Tibial nerve (tissue), 4 donors: ENCODE data around the gene SMIM31. TPM values are rescaled to one million over a fixed set of nuclear protein-coding genes. Genes with fewer than 3 reads are reported as not detected.

Experiments used
- DNase-seq, 2 donors: peaks; one replicate each; pipeline ENCODE4 v3.0.0-alpha.2; 2019; ENCODE audit warnings: low spot score in 2 of 2
- H3K27ac ChIP-seq, 4 donors: fragments of 200-600 bp; sonication (generic) in 3 of 4; one replicate each; pipeline ENCODE4 v1.5.1; 2017 to 2019; ENCODE audit warnings: mild to moderate bottlenecking in 1 of 4
- H3K27me3 ChIP-seq, 2 donors: fragments of 200-600 bp; sonication (generic) in 1 of 2; one replicate each; pipeline versions ENCODE4 v1.5.1 to v1.6.0; 2017 to 2019
- H3K36me3 ChIP-seq, 3 donors: fragments of 200-600 bp; sonication (generic); one replicate each; pipeline ENCODE4 v1.5.1; 2018 to 2019
- H3K4me1 ChIP-seq, 4 donors: fragments of 200-600 bp; sonication (generic) in 3 of 4; one replicate each; pipeline ENCODE4 v1.5.1; 2017 to 2019
- H3K4me3 ChIP-seq, 4 donors: fragments of 200-600 bp; sonication (generic) in 3 of 4; one replicate each; pipeline ENCODE4 v1.5.1; 2017 to 2019; ENCODE audit warnings: mild to moderate bottlenecking in 1 of 4, moderate library complexity in 1 of 4
- H3K9me3 ChIP-seq, 4 donors: fragments of 200-600 bp; sonication (generic) in 3 of 4; one replicate each; pipeline ENCODE4 v1.5.1; 2017 to 2019
- EP300 ChIP-seq, 2 donors: sonication (generic); formaldehyde crosslinking; IDR thresholded peaks; one replicate each; pipeline ENCODE4 v1.6.1; 2017; ENCODE audit warnings: antibody characterized with exemption in 2 of 2, mild to moderate bottlenecking in 1 of 2
- POLR2A ChIP-seq, 2 donors: fragments of 450-650 bp; IDR thresholded peaks; one replicate each; pipeline ENCODE4 v1.6.1; 2017; ENCODE audit warnings: antibody characterized with exemption in 2 of 2, mild to moderate bottlenecking in 2 of 2, moderate library complexity in 2 of 2
- WGBS, 2 donors: methylation state at CpG; one replicate each; pipeline ENCODE4 v1.1.5; 2018; 5-methylcytosine and 5-hydroxymethylcytosine counted together
- total RNA-seq, 4 donors: library from RNA; depleted of rRNA; stranded (reverse); fragments of >200 nt; gene quantifications; one replicate each; pipeline ENCODE4 v1.1.0, GENCODE V29; 2016
- TF ChIP-seq, protein P1 (sequence below), 5 experiments: fragments of 200-600 bp in 3 of 5; fragments of 450-650 bp in 2 of 5; sonication (generic) in 3 of 5; IDR thresholded peaks; one replicate each; pipeline ENCODE4 v1.5.1; 2016 to 2019; ENCODE audit warnings: antibody characterized with exemption in 5 of 5, mild to moderate bottlenecking in 3 of 5, moderate library complexity in 2 of 5

The SMIM31 gene
- total RNA-seq, 4 donors from 2014 or later, result not detected

DNA sequence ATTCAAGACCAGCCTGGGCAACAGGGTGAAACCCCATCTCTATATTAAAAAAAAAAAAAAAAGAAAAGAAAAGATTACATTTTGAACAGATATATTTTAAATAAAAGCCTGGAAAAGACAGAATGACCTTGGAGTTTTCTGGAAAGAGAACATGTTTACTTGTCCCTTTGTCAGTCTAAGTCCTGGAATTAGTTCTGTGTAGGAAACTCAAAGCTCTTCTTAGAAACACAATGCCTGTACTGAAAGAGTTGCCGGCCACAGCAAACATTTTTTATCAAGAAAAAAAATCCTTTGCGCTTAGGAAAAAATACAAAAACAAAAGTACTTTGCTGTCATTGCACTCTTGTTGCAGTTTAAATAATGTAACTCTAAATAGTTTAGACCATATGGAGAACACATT, 59.6 kb downstream of the SMIM31 start:
- Histone ChIP-seq H3K27me3 (no peaks in the 10 kb centered on the region), H3K4me1 (no peaks in the 10 kb centered on the region), H3K36me3 (no peaks in the 10 kb centered on the region), H3K27ac (no peak overlapping the region), H3K4me3 (no peak overlapping the region), H3K9me3 (no peaks in the 10 kb centered on the region)
- 18 to 27% methylated on average over 2 of the region's 2 CpGs for WGBS, 2 donors
- TF ChIP-seq, protein P1, sequence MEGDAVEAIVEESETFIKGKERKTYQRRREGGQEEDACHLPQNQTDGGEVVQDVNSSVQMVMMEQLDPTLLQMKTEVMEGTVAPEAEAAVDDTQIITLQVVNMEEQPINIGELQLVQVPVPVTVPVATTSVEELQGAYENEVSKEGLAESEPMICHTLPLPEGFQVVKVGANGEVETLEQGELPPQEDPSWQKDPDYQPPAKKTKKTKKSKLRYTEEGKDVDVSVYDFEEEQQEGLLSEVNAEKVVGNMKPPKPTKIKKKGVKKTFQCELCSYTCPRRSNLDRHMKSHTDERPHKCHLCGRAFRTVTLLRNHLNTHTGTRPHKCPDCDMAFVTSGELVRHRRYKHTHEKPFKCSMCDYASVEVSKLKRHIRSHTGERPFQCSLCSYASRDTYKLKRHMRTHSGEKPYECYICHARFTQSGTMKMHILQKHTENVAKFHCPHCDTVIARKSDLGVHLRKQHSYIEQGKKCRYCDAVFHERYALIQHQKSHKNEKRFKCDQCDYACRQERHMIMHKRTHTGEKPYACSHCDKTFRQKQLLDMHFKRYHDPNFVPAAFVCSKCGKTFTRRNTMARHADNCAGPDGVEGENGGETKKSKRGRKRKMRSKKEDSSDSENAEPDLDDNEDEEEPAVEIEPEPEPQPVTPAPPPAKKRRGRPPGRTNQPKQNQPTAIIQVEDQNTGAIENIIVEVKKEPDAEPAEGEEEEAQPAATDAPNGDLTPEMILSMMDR (IDR thresholded peaks at IDR 0.05), result no peak
- TF ChIP-seq POLR2A (IDR thresholded peaks at IDR 0.05) (no peak), EP300 (IDR thresholded peaks at IDR 0.05) (no peak)
- DNase-seq, result no peak

DNA sequence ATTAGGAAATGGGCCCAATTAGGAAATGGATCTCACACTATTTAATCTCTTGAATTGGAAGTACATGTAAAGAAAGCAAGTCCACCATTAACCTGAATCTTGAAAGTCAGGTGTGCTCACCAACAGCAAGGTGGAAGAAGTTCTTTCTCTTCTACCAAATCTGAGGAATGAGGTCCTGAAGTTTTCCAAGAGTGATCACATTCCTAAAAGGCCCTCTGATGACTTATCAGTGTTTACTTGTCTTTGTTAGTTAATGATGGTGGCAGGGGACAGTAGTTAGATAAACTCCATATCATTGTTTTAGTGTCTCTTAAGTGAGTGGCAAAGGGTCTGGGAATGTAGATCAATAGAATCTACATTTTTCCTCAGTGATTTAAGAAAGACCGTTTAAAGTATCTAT, 61.8 kb downstream of the SMIM31 start:
- H3K27ac ChIP-seq, result no peak overlapping the region
- no peaks in the 10 kb centered on the region for H3K4me1 ChIP-seq
- no peaks in the 10 kb centered on the region for H3K27me3 ChIP-seq
- H3K4me3 ChIP-seq, result no peak overlapping the region
- H3K36me3 ChIP-seq, result no peaks in the 10 kb centered on the region
- WGBS, 2 donors, result 27 to 61% methylated on average over 1 of the region's 1 CpG
- TF ChIP-seq EP300 (IDR thresholded peaks at IDR 0.05) (no peak), POLR2A (IDR thresholded peaks at IDR 0.05) (no peak)
- TF ChIP-seq, protein P1 (IDR thresholded peaks at IDR 0.05), result no peak
- DNase-seq, result no peak
- no peaks in the 10 kb centered on the region for H3K9me3 ChIP-seq

DNA sequence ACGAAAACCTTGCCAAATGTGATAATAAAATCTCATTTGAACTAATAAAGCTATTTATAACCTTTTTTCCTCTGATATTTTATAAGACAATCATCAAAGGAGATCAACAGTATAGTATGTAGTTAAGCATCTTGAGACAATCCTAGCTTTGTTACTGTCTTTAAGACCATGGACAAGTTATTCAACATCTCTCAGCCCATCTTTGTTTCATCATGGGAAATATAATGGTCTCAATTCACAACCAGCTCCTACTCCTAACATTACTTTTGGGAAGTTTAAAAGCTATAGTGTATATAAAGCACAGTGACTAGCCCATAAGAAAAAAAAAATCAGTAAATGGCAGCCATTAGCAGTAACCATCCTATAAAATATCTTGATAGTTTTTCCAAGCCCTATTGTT, 65.4 kb downstream of the SMIM31 start:
- 73 to 81% methylated on average over 1 of the region's 1 CpG for WGBS, 2 donors
- DNase-seq, result no peak
- H3K9me3 ChIP-seq, result no peaks in the 10 kb centered on the region
- H3K27ac ChIP-seq, result no peak overlapping the region
- no peaks in the 10 kb centered on the region for H3K4me1 ChIP-seq
- TF ChIP-seq, protein P1 (IDR thresholded peaks at IDR 0.05), result no peak
- no peak for TF ChIP-seq EP300 (IDR thresholded peaks at IDR 0.05)
- no peak for TF ChIP-seq POLR2A (IDR thresholded peaks at IDR 0.05)
- no peaks in the 10 kb centered on the region for H3K36me3 ChIP-seq
- H3K4me3 ChIP-seq, result no peak overlapping the region
- no peaks in the 10 kb centered on the region for H3K27me3 ChIP-seq

DNA sequence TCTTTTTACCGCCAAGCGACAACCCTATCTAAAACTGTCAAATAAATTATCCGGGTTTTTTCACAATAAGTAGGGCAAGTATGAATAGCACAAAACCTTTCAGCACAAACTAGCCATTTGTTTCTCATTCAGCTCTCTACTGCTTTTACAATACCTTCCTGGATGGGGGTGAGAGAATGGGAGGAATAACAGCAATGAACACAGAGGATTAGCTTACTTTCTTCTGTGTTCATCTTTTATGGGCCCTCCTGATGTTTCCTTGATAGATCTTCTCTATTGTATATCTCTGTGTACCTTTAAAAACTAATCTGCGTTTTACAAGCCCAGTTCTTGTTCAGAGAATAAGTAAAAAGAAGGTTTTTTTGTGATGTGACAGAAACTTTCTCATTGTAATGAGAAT, 67.8 kb downstream of the SMIM31 start:
- H3K36me3 ChIP-seq, result no peaks in the 10 kb centered on the region
- WGBS, 2 donors, result 48 to 51% methylated on average over 4 of the region's 4 CpGs

DNA sequence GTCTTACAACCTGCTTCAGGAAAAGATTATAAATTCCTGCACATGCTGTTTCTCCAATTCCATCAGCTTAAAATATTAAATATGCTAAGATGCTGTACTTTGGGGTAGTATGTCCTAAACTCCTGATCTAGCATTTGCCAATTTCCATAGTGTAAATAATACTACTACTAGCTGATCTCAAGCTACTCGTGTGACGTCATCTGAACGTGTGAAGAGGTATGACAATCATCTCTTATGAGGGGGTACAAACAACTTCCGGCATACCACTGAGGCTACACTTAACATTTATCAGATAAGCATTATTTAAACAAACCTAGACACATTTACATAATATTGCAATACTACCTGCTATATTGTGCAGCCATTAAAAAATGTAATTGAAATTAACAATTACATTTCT, 70.7 kb downstream of the SMIM31 start:
- WGBS, 2 donors, result 88% methylated on average over 4 of the region's 4 CpGs
- Histone ChIP-seq H3K4me3 (no peak overlapping the region), H3K36me3 (no peaks in the 10 kb centered on the region), H3K27me3 (no peaks in the 10 kb centered on the region), H3K27ac (no peak overlapping the region), H3K9me3 (no peaks in the 10 kb centered on the region), H3K4me1 (no peaks in the 10 kb centered on the region)
- TF ChIP-seq, protein P1 (IDR thresholded peaks at IDR 0.05), result no peak
- TF ChIP-seq EP300 (IDR thresholded peaks at IDR 0.05), result no peak
- TF ChIP-seq POLR2A (IDR thresholded peaks at IDR 0.05), result no peak
- no peak for DNase-seq

More for the DNA sequence above, 67.8 kb downstream of the SMIM31 start:
- TF ChIP-seq EP300 (IDR thresholded peaks at IDR 0.05), result no peak
- TF ChIP-seq, protein P1 (IDR thresholded peaks at IDR 0.05), result no peak
- TF ChIP-seq POLR2A (IDR thresholded peaks at IDR 0.05), result no peak
- H3K4me1 ChIP-seq, result no peaks in the 10 kb centered on the region
- no peaks in the 10 kb centered on the region for H3K9me3 ChIP-seq
- no peaks in the 10 kb centered on the region for H3K27me3 ChIP-seq
- no peak overlapping the region for H3K4me3 ChIP-seq
- DNase-seq, result no peak
- H3K27ac ChIP-seq, result no peak overlapping the region
